DND-41 (cell line): ENCODE results near the gene SEMA5B.

Experiments
- CTCF ChIP-seq: IDR thresholded peaks from 2 replicates; pipeline ENCODE4 v1.5.1; 2012; ENCODE audit warnings: borderline replicate concordance, low read length, moderate library complexity, mild to moderate bottlenecking; ENCODE audit not compliant: poor library complexity, severe bottlenecking; ENCODE audit errors: extremely low read depth
- EZH2 ChIP-seq: IDR thresholded peaks from 3 replicates; pipeline ENCODE4 v1.6.1; 2012; ENCODE audit warnings: borderline replicate concordance, low read depth, mild to moderate bottlenecking, moderate library complexity, low read length, inconsistent platforms; ENCODE audit not compliant: severe bottlenecking

- TF ChIP-seq CTCF (no peak), EZH2 (no peak)
Measured at GRCh38 chr3:122880624-122881023, 146.9 kb downstream of the SEMA5B start.
